Fibroblast of lung (primary cell): Measurements from ENCODE around the gene HDAC8. TPM values are rescaled to one million over a fixed set of nuclear protein-coding genes. Genes with fewer than 3 reads are reported as not detected.

Experiments used
- DNase-seq, 2 donors: peaks; one replicate each; pipeline versions ENCODE4 v3.0.0 to v3.0.0-alpha.2; 2010; ENCODE audit warnings: low read depth in 2 of 2
- H2AFZ ChIP-seq: 2 replicates; pipeline ENCODE4 v1.5.1; 2012; ENCODE audit warnings: low read length, control low read depth, inconsistent platforms
- H3K27ac ChIP-seq: 2 replicates; pipeline ENCODE4 v1.5.1; 2011; ENCODE audit warnings: low read length, control low read depth; ENCODE audit not compliant: insufficient read depth
- H3K27me3 ChIP-seq: 2 replicates; pipeline ENCODE4 v1.5.1; 2011; ENCODE audit warnings: mild to moderate bottlenecking, low read length; ENCODE audit not compliant: control insufficient read depth, insufficient read depth
- H3K36me3 ChIP-seq: 2 replicates; pipeline ENCODE4 v1.5.1; 2011; ENCODE audit warnings: low read length; ENCODE audit not compliant: control insufficient read depth, insufficient read depth
- H3K4me1 ChIP-seq: 2 replicates; pipeline ENCODE4 v1.5.1; 2011; ENCODE audit warnings: low read length; ENCODE audit not compliant: control insufficient read depth, insufficient read depth; ENCODE audit errors: extremely low read depth
- H3K4me2 ChIP-seq: 2 replicates; pipeline ENCODE4 v1.5.1; 2011; ENCODE audit warnings: low read length, control low read depth; ENCODE audit not compliant: insufficient read depth; ENCODE audit errors: extremely low read depth
- H3K4me3 ChIP-seq, 4 experiments: fragments of 200-600 bp in 1 of 4; sonication (generic) in 1 of 4; replicated peaks in 1 of 4; 2 replicates each; pipeline ENCODE4 v1.5.1; 2011 to 2016; ENCODE audit warnings: low read length in 4 of 4, low read depth in 3 of 4, mild to moderate bottlenecking in 3 of 4, control low read depth in 2 of 4, inconsistent platforms in 1 of 4, mixed read lengths in 1 of 4; ENCODE audit not compliant: insufficient read depth in 1 of 4; ENCODE audit errors: control extremely low read depth in 1 of 4
- H3K79me2 ChIP-seq: 2 replicates; pipeline ENCODE4 v1.5.1; 2012; ENCODE audit warnings: mild to moderate bottlenecking, low read length, inconsistent platforms; ENCODE audit not compliant: control insufficient read depth, insufficient read depth
- H3K9ac ChIP-seq: 2 replicates; pipeline ENCODE4 v1.5.1; 2011; ENCODE audit warnings: mild to moderate bottlenecking, low read length, control low read depth; ENCODE audit not compliant: insufficient read depth
- H3K9me3 ChIP-seq: 2 replicates; pipeline ENCODE4 v1.5.1; 2012; ENCODE audit warnings: low read depth, low read length; ENCODE audit not compliant: control insufficient read depth, insufficient read depth
- H4K20me1 ChIP-seq: 2 replicates; pipeline ENCODE4 v1.5.1; 2011; ENCODE audit warnings: low read length; ENCODE audit not compliant: control insufficient read depth, insufficient read depth; ENCODE audit errors: extremely low read depth
- CTCF ChIP-seq, 2 donors: IDR thresholded peaks in 1 of 2; conservative IDR thresholded peaks in 1 of 2; 1 replicate in 1 of 2; 2 replicates in 1 of 2; pipeline ENCODE4 v1.5.1; 2011 to 2012; ENCODE audit warnings: low read length in 2 of 2, control low read depth in 1 of 2, inconsistent platforms in 1 of 2, low read depth in 1 of 2, mild to moderate bottlenecking in 1 of 2
- EZH2 ChIP-seq: IDR thresholded peaks from 2 replicates; pipeline ENCODE4 v1.5.1; 2012; ENCODE audit warnings: low read length, control low read depth, mild to moderate bottlenecking; ENCODE audit errors: missing control alignments
- polyA plus RNA-seq, 2 donors: library from polyadenylated mRNA; depleted of rRNA in 1 of 2; stranded (reverse) in 1 of 2; unstranded in 1 of 2; fragments of >200 nt; gene quantifications; 2 replicates each; pipeline ENCODE4 v1.2.1, GENCODE V29; 2011 to 2012; ENCODE audit warnings: missing spikeins in 1 of 2
- total RNA-seq: library from RNA; depleted of rRNA; stranded (reverse); fragments of >200 nt; gene quantifications from 2 replicates; pipeline ENCODE4 v1.2.1, GENCODE V29; 2014

Gene HDAC8
- total and polyA plus RNA-seq, 2 donors (not counting 1 experiment from before 2014, with no cell fraction given): 25.9 TPM

GRCh38 chrX:72478351-72478750 lies 94.3 kb downstream of the HDAC8 start:
- Histone ChIP-seq H3K79me2 (no peaks in the 10 kb centered on the region), H3K27me3 (no peaks in the 10 kb centered on the region), H3K4me2 (no peak overlapping the region), H3K27ac (no peak overlapping the region), H4K20me1 (no peaks in the 10 kb centered on the region), H3K9me3 (no peaks in the 10 kb centered on the region), H3K36me3 (no peaks in the 10 kb centered on the region), H2AFZ (no peak overlapping the region), H3K9ac (no peak overlapping the region), H3K4me1 (no peaks in the 10 kb centered on the region), H3K4me3 (no peak overlapping the region)
- no peak for TF ChIP-seq CTCF (conservative IDR thresholded peaks at IDR 0.05 in 1 of 2, IDR thresholded peaks at IDR 0.05 in 1 of 2; ENCODE audit: low read depth in 1 of 2, low read length in 2 of 2)
- no peak for TF ChIP-seq EZH2
- no peak for DNase-seq

GRCh38 chrX:72477781-72478181 lies 94.9 kb downstream of the HDAC8 start:
- no peaks in the 10 kb centered on the region for H3K9me3 ChIP-seq
- DNase-seq: peak in 1 of 2 donors; percentile 54

GRCh38 chrX:72477376-72477775 lies 95.3 kb downstream of the HDAC8 start:
- H3K9me3 ChIP-seq: no peaks in the 10 kb centered on the region
- TF ChIP-seq CTCF (conservative IDR thresholded peaks at IDR 0.05 in 1 of 2, IDR thresholded peaks at IDR 0.05 in 1 of 2; ENCODE audit: low read depth in 1 of 2, low read length in 2 of 2) (no peak), EZH2 (no peak)
- H3K27me3 ChIP-seq: no peaks in the 10 kb centered on the region
- H2AFZ ChIP-seq: no peak overlapping the region
- H3K4me1 ChIP-seq: no peaks in the 10 kb centered on the region
- H3K4me2 ChIP-seq: no peak overlapping the region
- no peaks in the 10 kb centered on the region for H3K79me2 ChIP-seq
- no peak overlapping the region for H3K27ac ChIP-seq
- no peak overlapping the region for H3K4me3 ChIP-seq
- H3K9ac ChIP-seq: no peak overlapping the region
- no peaks in the 10 kb centered on the region for H4K20me1 ChIP-seq
- no peaks in the 10 kb centered on the region for H3K36me3 ChIP-seq
- no peak for DNase-seq

More at GRCh38 chrX:72477781-72478181, 94.9 kb downstream of the HDAC8 start:
- H2AFZ ChIP-seq: no peak overlapping the region
- H3K4me3 ChIP-seq: no peak overlapping the region
- H3K4me2 ChIP-seq: no peak overlapping the region
- H3K9ac ChIP-seq: no peak overlapping the region
- no peak for TF ChIP-seq CTCF (conservative IDR thresholded peaks at IDR 0.05 in 1 of 2, IDR thresholded peaks at IDR 0.05 in 1 of 2; ENCODE audit: low read depth in 1 of 2, low read length in 2 of 2)
- no peak for TF ChIP-seq EZH2
- H3K27ac ChIP-seq: no peak overlapping the region
- no peaks in the 10 kb centered on the region for H3K36me3 ChIP-seq
- no peaks in the 10 kb centered on the region for H3K79me2 ChIP-seq
- H4K20me1 ChIP-seq: no peaks in the 10 kb centered on the region
- no peaks in the 10 kb centered on the region for H3K4me1 ChIP-seq
- no peaks in the 10 kb centered on the region for H3K27me3 ChIP-seq
